Pulmonary artery endothelial cell (primary cell): ENCODE measurements around the gene GPRC5B. TPM values are rescaled to one million over a fixed set of nuclear protein-coding genes. Genes with fewer than 3 reads are reported as not detected.

ENCODE experiments used
- DNase-seq: peaks from one replicate; pipeline ENCODE4 v3.0.0-alpha.2; 2011; ENCODE audit warnings: low read depth, low spot score
- total RNA-seq: library from RNA; depleted of rRNA; stranded (reverse); fragments of >200 nt; gene quantifications from 2 replicates; pipeline ENCODE4 v1.2.3, GENCODE V29; 2014

GPRC5B gene
- total RNA-seq, 1 donor from 2014 or later, result 21.0 TPM

DNA sequence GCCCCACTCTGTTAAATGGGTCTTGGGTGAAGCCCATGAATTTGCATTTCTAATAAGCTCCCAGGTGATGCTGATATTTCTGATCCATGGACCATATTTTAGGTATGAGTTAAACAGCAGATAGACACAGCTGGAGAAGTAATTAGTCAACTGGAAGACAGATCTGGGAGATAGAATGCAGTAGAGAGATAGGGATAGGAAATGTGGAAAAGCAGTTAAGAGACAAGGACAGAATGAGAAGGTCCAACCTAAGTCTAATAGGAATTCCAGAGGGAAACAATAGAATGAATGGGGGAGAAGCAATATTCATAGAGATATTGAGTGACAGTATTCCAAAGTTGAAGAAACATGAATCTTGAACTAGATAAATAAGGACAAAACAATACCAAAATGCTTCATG lies 71.7 kb downstream of the GPRC5B start:
- DNase-seq, result no peak

- DNase-seq, result peak; percentile 49
Observed at GRCh38 chr16:19810817-19811731, 73.6 kb downstream of the GPRC5B start.

DNA sequence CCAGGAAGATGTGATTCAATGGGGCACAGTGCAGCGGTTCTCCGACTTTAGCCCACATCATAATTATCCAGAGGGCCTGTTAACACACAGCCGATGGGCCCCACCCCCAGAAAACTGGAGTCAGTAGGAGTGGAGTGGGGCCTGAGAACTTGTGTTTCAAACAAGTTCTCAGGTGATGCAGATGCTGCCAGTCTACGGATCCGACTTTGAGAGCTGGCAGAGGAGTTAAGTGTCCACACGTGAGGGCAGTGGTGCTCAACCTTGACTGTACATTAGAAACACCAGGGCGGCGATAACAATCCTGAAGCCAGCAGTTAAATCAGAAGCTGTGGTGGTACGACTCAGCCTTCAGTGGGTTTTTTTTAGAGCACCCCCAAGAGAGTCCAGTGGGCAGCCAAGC lies 75.0 kb downstream of the GPRC5B start:
- no peak for DNase-seq

- no peak for DNase-seq
Observed at GRCh38 chr16:19809121-19809635, 75.5 kb downstream of the GPRC5B start.

DNA sequence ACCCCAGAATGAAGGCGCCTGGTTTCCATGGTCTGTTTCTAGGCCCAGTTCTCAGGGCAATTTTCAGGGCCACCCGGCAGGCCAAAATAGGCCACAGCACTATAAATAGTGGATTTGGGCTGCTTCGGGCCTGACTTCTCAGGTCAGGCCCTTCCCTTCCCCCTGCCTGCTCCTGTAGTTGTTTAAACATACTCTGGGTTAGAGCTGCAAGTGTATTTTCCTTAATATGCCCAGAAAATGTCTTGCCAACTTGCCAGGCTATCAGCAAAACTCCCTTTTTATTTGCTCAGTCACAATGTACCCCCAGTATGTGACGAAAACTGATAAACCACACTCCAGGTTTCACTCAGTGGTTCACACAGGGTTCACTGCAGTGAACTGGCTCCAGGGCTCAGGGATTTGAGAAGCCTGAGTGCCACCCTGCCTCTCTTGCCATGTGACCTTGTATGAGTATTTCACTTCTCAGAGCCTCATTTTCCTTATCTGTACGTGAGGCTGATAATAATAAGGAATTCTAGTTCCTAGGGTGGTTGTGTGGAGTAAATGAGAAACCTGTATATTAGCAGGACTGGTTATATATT lies 76.5 kb downstream of the GPRC5B start:
- no peak for DNase-seq

Other genes starting within 250 kb of the GPRC5B start
- 18.3 and 20.8 TPM in 2 replicates for gene KNOP1, start 166.6 kb downstream of the GPRC5B start, total RNA-seq
- 9.2 and 10.8 TPM in 2 replicates for gene IQCK, start 166.6 kb downstream of the GPRC5B start, total RNA-seq
- gene GPR139, start 189.0 kb upstream of the GPRC5B start, total RNA-seq, result not detected in 2 replicates